ENCODE results near the gene VWA5B1.

VWA5B1 gene

GRCh38 chr1:20390589-20391331 is 100.1 kb downstream of the VWA5B1 start:
- no peak for DNase-seq (ENCODE audit: low read depth in 2 of 2)

DNA sequence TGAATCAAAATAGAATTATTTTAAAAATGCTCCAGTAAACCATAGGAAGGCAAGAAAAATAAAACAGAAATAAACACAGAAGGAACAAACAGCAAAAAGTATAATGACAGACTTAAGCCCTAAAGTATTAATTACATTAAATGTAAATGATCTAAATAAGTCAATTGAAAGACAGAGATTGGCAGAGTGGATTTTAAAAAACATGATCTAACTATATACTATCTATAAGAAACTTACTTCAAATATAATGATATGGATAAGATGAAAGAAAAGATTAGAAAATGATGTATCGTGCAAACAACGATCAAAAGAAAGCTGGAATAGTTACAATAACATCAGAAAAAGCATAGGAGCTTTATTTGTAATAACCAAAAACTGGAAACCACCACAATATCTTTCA is 104.6 kb downstream of the VWA5B1 start:
- DNase-seq (ENCODE audit: low read depth in 2 of 2) = no peak

DNA sequence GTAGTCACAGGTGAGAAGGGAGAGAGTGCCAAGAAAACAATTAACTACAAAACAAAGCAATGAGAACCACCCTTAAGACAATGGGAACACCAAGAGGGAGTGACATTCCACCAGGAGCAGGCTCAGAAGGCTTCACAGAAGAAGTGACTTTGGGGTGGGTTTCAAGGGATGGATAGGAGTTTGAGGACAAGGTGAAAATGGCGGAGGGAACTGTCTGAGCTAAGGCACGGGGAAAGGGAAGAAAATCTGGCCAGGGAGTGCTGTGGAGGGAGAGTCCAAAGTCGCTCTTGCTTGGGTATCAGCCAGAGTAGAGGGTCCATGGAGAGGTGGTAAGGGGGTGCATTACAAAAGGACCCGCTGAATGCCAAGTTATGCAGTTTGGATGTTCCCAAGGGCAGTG is 108.1 kb downstream of the VWA5B1 start:
- no peak for DNase-seq (ENCODE audit: low read depth in 2 of 2)

GRCh38 chr1:20399196-20399595 is 108.5 kb downstream of the VWA5B1 start:
- no peak for DNase-seq (ENCODE audit: low read depth in 2 of 2)

- DNase-seq (ENCODE audit: low read depth in 2 of 2) = no peak
Observed at GRCh38 chr1:20399606-20400180, 109.0 kb downstream of the VWA5B1 start.

DNA sequence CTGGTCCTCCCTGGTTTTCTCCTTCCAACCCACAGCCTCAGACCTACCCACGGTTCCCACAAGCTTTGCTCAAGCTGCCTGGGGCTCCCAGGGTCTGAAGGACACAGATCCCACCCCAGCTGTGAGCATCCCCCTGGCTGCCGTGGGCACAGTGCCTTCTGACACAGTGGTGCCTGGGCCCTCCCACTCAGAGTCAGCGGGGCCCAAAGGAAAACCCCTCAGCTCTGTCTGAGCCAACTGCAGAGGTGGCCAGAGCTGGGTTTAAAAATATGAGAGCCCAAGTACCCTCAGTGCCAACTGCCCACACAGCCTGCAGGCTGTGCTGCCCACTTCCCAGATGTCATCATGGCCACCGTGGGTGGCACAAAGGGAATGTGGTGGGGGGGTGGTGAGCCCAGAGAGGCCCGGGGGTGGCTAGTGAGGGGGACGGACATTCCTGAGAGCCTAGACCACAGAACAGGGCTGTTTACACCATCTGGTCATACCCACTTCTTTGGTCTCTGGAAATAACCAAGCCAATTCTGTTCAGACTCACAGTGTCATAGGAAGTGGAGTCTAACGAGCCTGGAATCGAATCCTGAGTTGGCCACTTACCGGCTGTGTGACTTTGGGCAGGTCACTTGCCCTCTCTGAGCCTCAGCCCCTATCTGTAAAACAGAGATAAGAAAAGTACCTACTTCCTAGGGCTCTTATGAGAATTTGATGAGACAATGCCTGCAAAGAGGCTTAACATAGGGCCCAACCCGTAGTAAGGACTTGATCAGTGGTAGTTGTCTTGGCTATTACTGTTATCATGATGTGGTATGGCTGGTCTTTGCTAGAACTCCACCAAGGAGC is 109.9 kb downstream of the VWA5B1 start:
- no peak for DNase-seq (ENCODE audit: low read depth in 2 of 2)

DNA sequence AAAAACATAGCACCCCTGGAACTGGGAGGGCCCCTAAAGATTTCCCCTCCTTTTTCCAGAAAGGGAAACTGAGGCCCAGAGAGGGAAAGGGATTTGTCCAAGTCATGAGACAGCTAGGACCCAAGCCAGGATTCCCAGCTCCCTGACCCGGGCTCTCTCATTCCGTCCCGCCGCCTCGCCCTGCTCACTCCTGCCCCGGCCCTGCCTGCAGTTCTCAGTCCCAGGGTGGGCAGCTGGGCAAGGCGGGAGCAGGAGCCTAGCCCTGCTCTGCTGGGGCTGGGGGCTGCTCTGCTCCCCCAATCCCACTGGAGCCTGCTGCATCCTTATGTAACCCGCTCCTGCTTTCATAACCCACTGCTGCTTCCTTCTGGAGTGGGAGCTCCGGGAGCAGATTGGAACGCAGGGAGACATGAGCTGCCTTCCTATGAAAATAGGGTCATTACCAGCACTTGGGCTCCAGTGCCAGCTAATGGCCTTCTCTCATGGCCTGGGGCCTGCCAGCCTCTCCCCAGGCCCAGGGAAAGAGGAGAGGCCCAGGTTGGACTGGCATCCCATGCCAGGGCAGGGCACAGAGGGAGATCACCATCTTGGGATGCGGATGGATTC is 110.8 kb downstream of the VWA5B1 start:
- no peak for DNase-seq (ENCODE audit: low read depth in 2 of 2)

GRCh38 chr1:20402585-20403422 is 112.1 kb downstream of the VWA5B1 start:
- DNase-seq (ENCODE audit: low read depth in 2 of 2) = no peak

DNA sequence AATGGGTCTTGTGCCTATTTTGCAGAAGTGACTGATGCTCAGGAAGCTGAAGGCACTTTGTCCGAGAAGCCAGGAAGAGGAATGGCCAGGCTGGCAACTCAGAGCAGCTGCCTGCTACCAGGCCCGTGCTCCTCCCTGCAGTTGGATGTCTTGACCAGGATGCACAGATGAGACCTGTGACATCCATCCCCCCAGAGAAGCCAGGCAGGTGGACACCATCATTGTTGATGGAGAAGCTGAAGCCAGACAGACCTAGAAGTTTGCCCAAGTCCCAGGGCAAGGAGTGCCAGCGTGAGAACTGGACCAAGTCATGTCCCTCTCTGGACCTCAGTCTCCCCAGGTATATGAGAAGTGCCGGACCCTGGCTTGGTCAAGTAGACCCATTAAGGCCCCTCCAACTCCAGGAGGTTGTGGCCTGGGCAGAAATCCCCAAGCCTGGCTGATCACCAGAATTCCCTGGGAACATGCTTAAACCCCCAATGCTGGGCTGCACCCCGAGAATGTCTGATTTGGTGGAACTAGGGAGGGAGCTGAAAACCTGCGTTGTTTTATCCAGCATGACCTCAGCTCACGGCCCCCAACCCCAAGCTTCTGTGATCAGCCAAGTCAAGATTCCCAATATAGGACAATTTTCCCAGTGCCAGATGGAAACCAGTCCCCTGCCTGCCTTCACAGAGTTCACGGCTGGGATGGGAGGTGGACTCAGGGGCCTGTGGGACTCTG is 112.9 kb downstream of the VWA5B1 start:
- no peak for DNase-seq (ENCODE audit: low read depth in 2 of 2)

DNA sequence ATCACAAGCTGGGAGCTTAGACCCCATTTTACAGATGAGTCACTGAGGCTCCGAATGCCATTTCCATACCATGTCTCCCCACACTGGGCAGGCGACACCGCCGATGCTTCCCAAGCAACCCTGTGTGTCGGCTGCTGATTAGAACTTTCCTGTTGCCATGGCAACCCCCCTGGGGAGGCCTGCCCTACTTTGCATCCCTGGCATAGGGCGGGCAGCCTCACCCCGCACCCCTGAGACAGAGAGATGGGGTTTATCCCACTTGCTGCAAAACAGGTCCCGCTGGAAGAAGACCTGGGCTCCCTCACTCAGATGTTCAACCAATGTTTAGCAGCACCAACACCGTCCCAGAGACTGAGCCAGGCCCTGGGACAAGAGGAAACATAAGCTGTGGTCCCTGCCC is 113.8 kb downstream of the VWA5B1 start:
- no peak for DNase-seq (ENCODE audit: low read depth in 2 of 2)
